Stromal cell of bone marrow (primary cell): Measurements from ENCODE around the gene C12orf75.
"Not testable (repeated sequence)": the region's sequence is repeated elsewhere in the genome, so short reads cannot be mapped to it uniquely, and the experiment has no call there.

Source experiments
- DNase-seq: peaks from one replicate; pipeline ENCODE4 v3.0.0-alpha.2; 2012; ENCODE audit warnings: low read depth

Gene C12orf75

DNA sequence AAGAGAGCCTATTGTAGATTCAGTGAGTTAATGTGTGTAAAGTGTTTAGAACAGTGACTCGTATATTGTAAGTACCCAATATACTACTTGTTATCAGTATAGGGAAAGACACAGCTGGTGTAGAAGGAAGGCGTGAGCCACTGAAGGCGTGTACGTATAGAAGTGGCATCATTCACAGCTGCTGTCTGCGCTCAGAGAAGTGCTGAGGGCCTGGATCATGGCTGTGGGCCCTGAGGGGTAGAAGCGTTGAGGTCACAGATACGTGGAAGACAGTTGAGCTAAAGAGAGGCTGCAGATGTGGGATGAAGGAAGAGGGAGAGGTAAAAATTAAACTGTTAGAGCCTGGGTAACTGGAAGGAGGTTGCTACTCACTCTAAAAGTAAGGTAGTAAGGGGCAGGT is 5.9 kb downstream of the C12orf75 start:
- no peak for DNase-seq

DNA sequence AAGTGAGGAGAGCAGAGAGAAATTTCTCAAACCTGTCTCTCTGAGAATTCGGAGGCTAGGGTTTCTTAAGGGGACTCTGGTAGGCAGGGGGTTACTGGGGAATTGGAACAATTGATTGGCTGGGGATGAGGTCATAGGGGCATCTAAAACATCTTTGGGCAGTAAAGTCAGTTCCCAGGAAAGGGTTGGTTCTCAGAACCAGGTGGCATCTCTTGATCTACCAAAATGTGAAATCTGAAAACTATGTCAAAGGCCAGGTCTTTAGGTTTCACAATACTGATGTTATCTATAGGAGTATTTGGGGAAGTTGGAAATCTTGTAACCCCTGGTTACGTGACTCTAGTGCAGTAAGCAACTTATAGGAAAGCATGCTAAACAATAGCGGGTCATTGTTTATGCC is 6.9 kb downstream of the C12orf75 start:
- DNase-seq, result no peak

GRCh38 chr12:105338966-105339365 is 8.5 kb downstream of the C12orf75 start:
- DNase-seq, result no peak

DNA sequence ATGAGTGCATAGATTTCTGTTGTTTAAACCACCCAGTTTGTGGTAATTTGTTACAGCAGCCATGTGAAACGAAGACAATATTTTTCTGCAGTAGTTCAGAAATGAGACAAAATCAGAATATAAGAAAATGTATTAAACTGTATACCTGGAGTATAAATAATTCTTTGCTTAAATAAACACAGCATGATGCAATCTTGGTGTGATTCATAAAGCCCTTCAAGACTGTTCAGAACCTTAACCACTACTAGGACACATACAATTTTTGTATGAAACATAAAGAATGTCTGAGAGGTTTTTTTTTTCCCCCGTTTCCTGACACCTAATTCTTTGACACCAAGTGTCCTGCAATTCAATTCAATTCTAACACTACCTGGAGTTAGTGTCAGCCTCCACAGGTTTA is 10.5 kb downstream of the C12orf75 start:
- no peak for DNase-seq

- DNase-seq, result not testable (repeated sequence)
Measured at GRCh38 chr12:105341620-105342019, 11.1 kb downstream of the C12orf75 start.

DNA sequence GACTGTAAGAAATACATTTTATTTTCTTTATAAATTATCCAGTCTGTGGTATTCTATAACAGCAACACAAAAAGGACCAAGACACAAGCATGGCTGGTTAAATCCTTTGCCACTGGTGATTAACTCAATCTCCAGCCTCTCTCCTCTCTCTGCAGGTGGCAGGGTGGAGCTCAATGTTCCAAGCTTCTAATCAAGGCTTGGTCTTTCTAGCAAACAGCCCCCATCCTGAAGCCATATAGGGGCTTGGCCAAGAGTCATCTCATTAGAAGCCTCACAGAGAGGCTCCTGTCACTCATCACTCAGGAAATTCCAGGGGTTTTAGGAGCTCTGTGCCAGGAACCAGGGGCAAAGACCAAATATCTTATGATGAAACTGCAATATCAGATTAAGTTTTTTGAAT is 12.0 kb downstream of the C12orf75 start:
- no peak for DNase-seq

DNA sequence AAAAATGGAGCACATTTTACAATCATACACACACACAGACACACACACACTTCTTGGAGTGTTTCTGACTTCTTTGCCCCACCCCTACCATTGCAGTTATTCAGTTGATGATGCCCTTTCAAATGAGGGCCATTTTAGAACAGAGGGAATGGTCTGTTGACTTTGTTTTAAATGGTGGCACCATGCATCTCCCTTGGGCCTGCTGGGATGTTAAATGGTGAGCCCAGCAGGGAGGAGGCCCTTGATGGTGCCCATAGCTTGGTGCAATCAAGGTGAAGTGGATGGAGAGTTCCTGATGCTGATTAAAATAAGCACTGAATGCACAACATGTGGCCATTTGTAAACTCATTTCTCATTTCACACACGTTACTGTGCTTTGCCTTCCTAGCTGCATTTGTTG is 13.3 kb downstream of the C12orf75 start:
- no peak for DNase-seq

DNA sequence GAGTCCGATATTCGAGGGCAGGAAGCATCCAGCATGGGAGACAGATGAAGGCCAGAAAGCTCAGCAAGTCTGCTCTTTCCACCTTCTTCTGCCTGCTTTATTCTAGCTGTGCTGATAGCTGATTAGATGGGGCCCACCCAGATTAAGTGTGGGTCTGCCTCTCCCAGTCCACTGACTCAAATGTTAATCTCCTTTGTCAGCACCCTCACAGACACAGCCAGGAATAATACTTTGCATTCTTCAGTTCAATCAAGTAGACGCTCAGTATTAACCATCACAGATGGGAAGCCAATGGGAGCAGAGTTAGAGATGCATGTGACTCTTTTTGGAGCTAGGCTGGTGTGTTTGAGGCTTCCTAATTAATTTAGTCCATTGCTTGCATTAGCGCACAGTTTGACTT is 17.0 kb downstream of the C12orf75 start:
- no peak for DNase-seq

DNA sequence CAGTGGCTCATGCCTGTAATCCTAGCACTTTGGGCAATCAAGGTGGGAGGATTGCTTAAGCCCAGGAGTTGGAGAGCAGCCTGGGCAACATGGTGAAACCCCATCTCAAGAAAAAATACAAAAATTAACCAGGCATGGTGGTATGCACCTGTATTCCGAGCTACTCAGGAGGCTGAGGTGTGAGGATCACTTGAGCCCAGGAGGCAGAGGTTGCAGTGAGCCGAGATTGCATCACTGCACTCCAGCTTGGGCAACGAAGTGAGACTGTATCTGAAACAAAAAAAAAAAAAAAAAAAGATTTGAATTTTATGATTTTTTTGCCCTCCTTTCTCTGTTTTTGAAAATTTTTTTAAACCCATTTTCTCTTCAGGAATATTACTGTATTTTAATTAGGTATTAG is 17.7 kb downstream of the C12orf75 start:
- no peak for DNase-seq

- DNase-seq, result no peak
Measured at GRCh38 chr12:105348561-105348960, 18.1 kb downstream of the C12orf75 start.

DNA sequence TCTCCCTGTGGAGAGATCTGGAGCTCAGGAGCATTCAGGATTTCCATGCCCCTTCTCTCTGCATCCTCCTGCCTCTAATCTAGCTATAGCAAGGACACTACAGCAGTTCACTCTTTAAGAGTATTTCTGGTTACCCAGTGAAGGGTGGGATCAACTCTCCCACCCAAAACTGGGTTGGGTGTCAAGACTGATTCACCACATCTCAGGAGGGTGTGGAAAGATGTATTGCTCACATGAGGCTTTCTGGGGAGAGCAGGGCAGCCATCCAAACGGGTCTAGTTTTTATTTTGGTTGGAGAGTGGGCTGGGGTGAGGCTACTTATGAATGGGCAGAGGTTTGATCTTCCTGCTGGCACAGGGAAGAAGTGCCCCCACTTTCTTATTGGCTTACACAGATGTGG is 18.6 kb downstream of the C12orf75 start:
- DNase-seq, result no peak

- no peak for DNase-seq
Measured at GRCh38 chr12:105351523-105351922, 21.0 kb downstream of the C12orf75 start.

GRCh38 chr12:105352052-105352451 is 21.6 kb downstream of the C12orf75 start:
- DNase-seq, result no peak

DNA sequence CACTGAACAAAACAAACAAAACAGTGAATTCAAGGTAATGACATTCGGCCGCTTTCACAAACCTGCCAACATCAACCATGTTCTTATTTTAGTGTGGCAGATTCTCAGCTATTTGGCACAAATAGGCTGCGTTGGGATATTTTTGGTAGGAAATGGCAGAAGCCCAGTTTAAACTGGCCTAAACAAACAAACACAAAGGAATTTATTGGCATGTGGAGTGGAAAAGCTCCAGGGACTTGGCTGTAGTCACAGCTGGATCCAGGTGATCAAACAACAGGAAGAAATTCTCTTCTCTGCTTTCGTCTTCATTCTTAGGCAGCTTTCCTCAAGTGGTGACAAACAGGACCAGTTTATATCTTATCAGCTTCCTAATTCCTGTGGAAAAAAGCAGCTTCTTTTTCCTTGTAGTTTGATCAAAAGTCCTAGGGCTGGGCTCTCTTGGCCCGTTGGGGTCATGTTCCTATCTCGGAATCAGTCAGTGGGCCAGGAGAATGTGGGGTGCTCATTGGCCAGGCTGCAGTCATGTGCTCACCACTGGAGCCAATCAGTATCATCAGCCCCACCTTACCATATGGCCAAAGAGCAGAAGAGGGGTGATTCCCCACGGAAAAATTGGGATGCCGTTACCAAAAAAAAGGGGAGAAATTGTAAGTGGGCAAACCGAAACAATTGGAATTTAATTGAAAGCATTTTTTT is 22.6 kb downstream of the C12orf75 start:
- DNase-seq, result no peak

GRCh38 chr12:105355752-105356151 is 25.3 kb downstream of the C12orf75 start:
- no peak for DNase-seq

DNA sequence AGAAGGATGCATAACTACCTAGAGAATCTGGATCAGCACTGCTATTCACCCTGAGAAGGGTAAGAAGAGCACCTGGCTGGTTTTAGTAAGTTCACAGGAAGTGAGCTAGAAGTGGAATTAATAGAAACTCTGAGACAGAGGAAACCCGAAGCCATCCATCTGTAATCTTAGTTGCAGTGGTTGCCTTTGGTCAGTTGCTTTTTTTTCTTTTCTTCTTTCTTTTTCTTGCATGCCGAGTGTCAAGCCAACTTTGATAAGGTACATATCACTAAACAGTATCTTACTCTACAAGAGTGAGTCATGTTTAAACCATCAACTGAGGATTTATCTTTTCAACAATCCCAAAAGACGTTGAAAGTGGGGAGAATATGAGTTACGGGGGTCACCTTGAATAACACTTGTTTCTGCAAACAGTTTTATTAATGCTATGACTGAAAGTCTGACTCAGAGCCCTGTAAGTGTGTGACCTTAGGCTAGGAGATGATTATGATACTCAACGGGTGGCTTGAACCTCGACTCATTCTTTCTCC is 26.7 kb downstream of the C12orf75 start:
- no peak for DNase-seq

DNA sequence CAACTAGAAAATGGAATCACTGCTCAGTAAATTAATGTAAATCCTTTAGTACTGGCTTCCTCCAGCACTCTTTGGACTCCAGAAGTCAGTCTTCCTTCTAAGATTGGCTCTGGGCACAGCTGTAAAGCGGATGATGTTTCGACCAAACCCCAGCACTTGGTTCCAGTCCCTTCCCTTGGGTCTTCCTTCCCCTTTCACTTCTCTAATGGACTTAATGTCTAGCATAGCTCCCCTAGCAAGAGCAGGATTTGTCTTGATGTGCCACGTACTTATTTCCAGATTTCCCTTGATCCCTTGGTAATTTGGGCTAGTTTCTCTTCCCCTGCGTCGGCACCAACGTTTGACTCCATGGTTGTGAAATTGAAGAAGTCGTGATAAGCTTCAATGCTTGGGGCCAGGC is 28.3 kb downstream of the C12orf75 start:
- no peak for DNase-seq

- DNase-seq, result no peak
Measured at GRCh38 chr12:105359856-105360255, 29.4 kb downstream of the C12orf75 start.

DNA sequence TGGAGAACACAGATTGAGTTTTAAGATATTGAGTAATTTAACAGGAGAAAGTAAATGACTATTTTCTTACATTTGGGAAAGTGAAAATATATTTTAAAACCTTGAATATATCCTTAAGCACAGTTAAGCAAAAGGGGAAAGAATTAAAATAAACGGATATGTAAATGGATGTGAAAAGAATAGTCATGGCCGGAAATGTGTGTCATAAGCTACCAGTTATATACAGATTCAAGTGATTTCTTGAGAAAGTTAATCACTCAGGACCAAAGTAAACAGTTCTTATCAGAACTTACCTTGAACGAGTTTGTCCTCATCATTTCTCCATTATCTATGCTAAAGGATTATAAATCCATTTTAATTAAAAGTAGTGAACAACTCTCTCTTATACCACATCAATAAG is 33.4 kb downstream of the C12orf75 start:
- no peak for DNase-seq

DNA sequence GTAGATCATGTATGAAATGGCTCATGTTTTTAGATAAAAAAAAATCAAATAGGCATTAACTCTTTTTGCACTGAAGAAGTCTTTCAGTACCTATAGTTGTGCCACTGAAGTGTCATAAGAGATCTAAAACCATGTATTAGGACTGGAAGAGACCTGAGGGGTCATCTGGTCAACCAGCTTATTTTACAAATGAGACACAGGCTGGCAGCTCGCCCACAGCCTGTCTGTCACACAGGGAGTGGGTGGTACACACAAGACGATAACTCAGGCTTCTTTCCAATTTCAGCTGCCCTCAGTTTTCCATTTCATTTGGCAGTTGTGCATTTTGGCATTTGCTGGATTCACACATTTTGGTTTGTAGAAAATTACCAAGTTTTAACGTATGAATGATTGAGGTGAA is 34.7 kb downstream of the C12orf75 start:
- DNase-seq, result no peak

DNA sequence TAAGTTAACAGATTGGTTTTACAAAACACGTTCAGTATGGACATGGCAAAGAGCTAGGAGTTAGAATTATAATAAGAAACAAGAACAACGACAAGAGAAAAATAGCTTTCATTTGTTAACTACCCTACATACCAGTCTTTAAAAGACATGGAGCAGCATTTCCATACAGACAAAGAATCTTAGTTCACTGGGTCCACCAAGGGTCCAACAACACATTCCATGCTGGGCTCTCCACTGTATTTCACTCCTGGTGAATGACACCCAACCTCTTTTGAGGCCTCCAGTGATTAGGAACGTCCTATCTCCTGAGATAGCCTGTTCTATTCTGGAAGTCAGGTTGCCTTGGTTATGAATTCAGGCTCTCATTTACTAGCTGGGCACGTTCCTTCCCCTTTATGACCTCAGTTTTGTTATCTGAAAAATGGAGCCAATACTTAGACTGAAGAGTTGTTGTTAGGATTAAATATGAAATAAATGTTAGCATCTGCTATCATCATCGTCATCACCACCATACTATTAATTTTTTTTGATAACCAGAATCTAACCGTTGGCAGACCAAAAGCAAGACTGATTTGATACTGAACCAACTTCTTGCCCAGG is 37.7 kb downstream of the C12orf75 start:
- DNase-seq, result no peak

DNA sequence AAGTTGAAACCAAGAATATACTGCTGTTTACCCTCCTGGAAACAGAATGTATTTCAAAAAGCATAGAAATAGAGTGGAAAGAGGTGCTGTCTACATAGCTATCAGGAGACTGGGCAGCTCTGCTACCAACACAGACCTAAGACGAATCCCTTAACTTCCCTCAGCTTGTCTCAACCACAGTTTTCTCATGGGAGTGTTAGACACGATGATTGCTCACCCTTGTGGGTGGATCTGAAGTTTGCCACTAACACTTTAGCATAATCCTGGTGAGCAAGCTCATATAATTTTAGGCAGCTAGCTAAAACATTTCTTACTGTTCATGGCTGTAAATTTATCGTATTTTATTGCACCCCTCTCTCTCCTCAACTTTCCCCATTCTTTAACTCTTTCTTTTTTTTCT is 38.5 kb downstream of the C12orf75 start:
- DNase-seq, result peak; percentile 85

DNA sequence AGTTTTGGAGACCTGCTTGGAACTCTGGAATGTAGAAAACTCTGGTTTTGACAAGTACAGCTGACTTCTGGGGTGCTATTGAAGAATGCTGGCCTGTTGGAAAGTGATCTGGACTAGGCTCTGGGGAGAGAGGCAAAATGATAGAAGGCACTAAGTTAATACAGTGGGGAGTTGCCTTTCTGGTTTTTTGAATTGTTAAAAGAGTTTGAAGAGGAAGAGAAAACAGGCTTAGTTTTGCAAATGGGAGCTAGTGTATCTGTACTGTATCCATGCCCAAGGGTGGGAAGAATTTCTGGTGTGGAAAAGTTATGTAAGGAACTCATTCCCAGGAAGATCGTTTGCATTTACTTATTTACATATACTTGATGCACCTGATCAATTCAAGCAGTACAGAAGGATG is 43.8 kb downstream of the C12orf75 start:
- no peak for DNase-seq

GRCh38 chr12:105377077-105377476 is 46.6 kb downstream of the C12orf75 start:
- DNase-seq, result no peak
